GM23338 (cell line): ENCODE data around the gene ATP6V1F. TPM values are rescaled to one million over a fixed set of nuclear protein-coding genes. Genes with fewer than 3 reads are reported as not detected.

Experiments
- ATAC-seq: fragments of 200-7000 bp; cut with Tn5 transposase; 3 replicates; pipeline ENCODE4 v1.9.1; 2020
- DNase-seq: peaks from one replicate; pipeline ENCODE4 v3.0.0-alpha.2; 2015; ENCODE audit warnings: low spot score
- H2AFZ ChIP-seq: fragments of 200-600 bp; sonication (generic); 2 replicates; pipeline ENCODE4 v1.8.0; 2016; ENCODE audit warnings: antibody characterized with exemption, mild to moderate bottlenecking, moderate library complexity
- H3F3A ChIP-seq: fragments of 200-600 bp; sonication (generic); replicated peaks from 2 replicates; pipeline ENCODE4 v1.8.0; 2017; ENCODE audit warnings: antibody characterized with exemption, mixed run types, low read depth
- H3K27ac ChIP-seq: fragments of 200-600 bp; sonication (generic); 2 replicates; pipeline ENCODE4 v1.6.1; 2016; ENCODE audit warnings: low read depth
- H3K27me3 ChIP-seq: fragments of 200-600 bp; sonication (generic); 2 replicates; pipeline ENCODE4 v1.8.0; 2016; ENCODE audit warnings: mild to moderate bottlenecking, mixed run types, moderate library complexity; ENCODE audit not compliant: insufficient read depth
- H3K36me3 ChIP-seq: fragments of 200-600 bp; sonication (generic); 2 replicates; pipeline ENCODE4 v1.8.0; 2016; ENCODE audit warnings: mild to moderate bottlenecking; ENCODE audit not compliant: insufficient read depth
- H3K4me1 ChIP-seq: fragments of 200-600 bp; sonication (generic); 2 replicates; pipeline ENCODE4 v1.8.0; 2016; ENCODE audit warnings: mild to moderate bottlenecking, moderate library complexity; ENCODE audit not compliant: insufficient read depth
- H3K4me2 ChIP-seq: fragments of 200-600 bp; sonication (generic); 2 replicates; pipeline ENCODE4 v1.7.1; 2017; ENCODE audit warnings: mixed run types
- H3K4me3 ChIP-seq: fragments of 200-600 bp; sonication (generic); 2 replicates; pipeline ENCODE4 v1.6.1; 2016; ENCODE audit warnings: mixed run types
- H3K79me2 ChIP-seq: fragments of 200-600 bp; sonication (generic); replicated peaks from 2 replicates; pipeline ENCODE4 v1.8.0; 2017; ENCODE audit warnings: mild to moderate bottlenecking; ENCODE audit not compliant: insufficient read depth
- H3K9me2 ChIP-seq: fragments of 200-600 bp; sonication (generic); 2 replicates; pipeline ENCODE4 v1.8.0; 2017; ENCODE audit not compliant: insufficient read depth
- H4K20me1 ChIP-seq: fragments of 200-600 bp; sonication (generic); replicated peaks from 2 replicates; pipeline ENCODE4 v1.8.0; 2017; ENCODE audit warnings: mild to moderate bottlenecking; ENCODE audit not compliant: insufficient read depth
- H3K27ac Mint-ChIP-seq: 2 replicates; pipeline ENCODE4 v1.8.0; 2020; ENCODE audit warnings: inconsistent platforms, mild to moderate bottlenecking, moderate library complexity, mixed read lengths
- H3K27me3 Mint-ChIP-seq: 3 replicates; pipeline ENCODE4 v1.8.0; 2022; ENCODE audit warnings: low read depth, mild to moderate bottlenecking, moderate library complexity, mixed read lengths, inconsistent platforms; ENCODE audit not compliant: insufficient read depth, poor library complexity
- H3K36me3 Mint-ChIP-seq: 3 replicates; pipeline ENCODE4 v1.8.0; 2021; ENCODE audit warnings: low read depth, mild to moderate bottlenecking, inconsistent platforms, moderate library complexity, mixed read lengths
- H3K4me1 Mint-ChIP-seq: 3 replicates; pipeline ENCODE4 v1.8.0; 2020; ENCODE audit warnings: mild to moderate bottlenecking, inconsistent platforms, mixed read lengths
- H3K4me3 Mint-ChIP-seq: 3 replicates; pipeline ENCODE4 v1.8.0; 2021; ENCODE audit warnings: moderate library complexity, mild to moderate bottlenecking, inconsistent platforms, mixed read lengths
- H3K9me3 Mint-ChIP-seq: 3 replicates; pipeline ENCODE4 v1.8.0; 2020; ENCODE audit warnings: moderate library complexity, mild to moderate bottlenecking, inconsistent platforms, mixed read lengths
- CREB1 ChIP-seq: fragments of 250-450 bp; sonication (Bioruptor Pico); IDR thresholded peaks from 2 replicates; pipeline ENCODE4 v1.5.0; 2020; ENCODE audit warnings: low read depth, mild to moderate bottlenecking, moderate library complexity
- EZH2 ChIP-seq: fragments of 200-600 bp; sonication (generic); IDR thresholded peaks from one replicate; pipeline ENCODE4 v1.8.0; 2017; ENCODE audit warnings: antibody characterized with exemption, mild to moderate bottlenecking, low read depth; ENCODE audit not compliant: unreplicated experiment
- JUNB ChIP-seq: IDR thresholded peaks from one replicate; pipeline ENCODE4 v1.6.1; 2016; ENCODE audit warnings: antibody characterized with exemption; ENCODE audit not compliant: unreplicated experiment
- NANOG ChIP-seq: IDR thresholded peaks from 2 replicates; pipeline ENCODE4 v1.6.1; 2016; ENCODE audit warnings: antibody characterized with exemption, borderline replicate concordance
- POLR2AphosphoS5 ChIP-seq: IDR thresholded peaks from 2 replicates; pipeline ENCODE4 v1.6.1; 2016; ENCODE audit warnings: antibody characterized with exemption, low read depth
- STAT1 ChIP-seq: IDR thresholded peaks from one replicate; pipeline ENCODE4 v1.6.1; 2016; ENCODE audit warnings: antibody characterized with exemption; ENCODE audit not compliant: unreplicated experiment
- ZNF114 ChIP-seq: fragments of 250-450 bp; sonication (Bioruptor Pico); IDR thresholded peaks from 2 replicates; pipeline ENCODE4 v1.5.0; 2020; ENCODE audit warnings: mild to moderate bottlenecking, moderate library complexity
- ZNF331 ChIP-seq: fragments of 250-450 bp; sonication (Bioruptor Pico); IDR thresholded peaks from 2 replicates; pipeline ENCODE4 v1.5.0; 2020; ENCODE audit warnings: low read depth, mild to moderate bottlenecking, moderate library complexity
- polyA plus RNA-seq: library from polyadenylated mRNA; unstranded; fragments of >200 nt; fragmentation: Nextera tagmentation; extraction: Ambion mirVana; gene quantifications from 2 replicates; pipeline ENCODE4 v1.2.1, GENCODE V29; 2016
- total RNA-seq: library from RNA; depleted of rRNA; stranded (reverse); fragments of >200 nt; shearing (Covaris generic); gene quantifications from 2 replicates; pipeline ENCODE4 v1.2.3, GENCODE V29; 2014
- TF ChIP-seq, protein P1 (sequence below): IDR thresholded peaks from one replicate; pipeline ENCODE4 v1.6.1; 2018; ENCODE audit warnings: antibody characterized with exemption; ENCODE audit not compliant: unreplicated experiment
- TF ChIP-seq, protein P2 (sequence below), 2 experiments: fragments of 200-600 bp in 1 of 2; sonication (generic) in 1 of 2; conservative IDR thresholded peaks; 2 replicates each; pipeline versions ENCODE4 v1.5.1 to v1.6.1; 2016 to 2017; ENCODE audit warnings: antibody characterized with exemption in 2 of 2, low read depth in 2 of 2, mild to moderate bottlenecking in 2 of 2, moderate library complexity in 1 of 2

Gene ATP6V1F
- total and polyA plus RNA-seq, 2 experiments from 2014 or later: 66.5 to 271 TPM

DNA sequence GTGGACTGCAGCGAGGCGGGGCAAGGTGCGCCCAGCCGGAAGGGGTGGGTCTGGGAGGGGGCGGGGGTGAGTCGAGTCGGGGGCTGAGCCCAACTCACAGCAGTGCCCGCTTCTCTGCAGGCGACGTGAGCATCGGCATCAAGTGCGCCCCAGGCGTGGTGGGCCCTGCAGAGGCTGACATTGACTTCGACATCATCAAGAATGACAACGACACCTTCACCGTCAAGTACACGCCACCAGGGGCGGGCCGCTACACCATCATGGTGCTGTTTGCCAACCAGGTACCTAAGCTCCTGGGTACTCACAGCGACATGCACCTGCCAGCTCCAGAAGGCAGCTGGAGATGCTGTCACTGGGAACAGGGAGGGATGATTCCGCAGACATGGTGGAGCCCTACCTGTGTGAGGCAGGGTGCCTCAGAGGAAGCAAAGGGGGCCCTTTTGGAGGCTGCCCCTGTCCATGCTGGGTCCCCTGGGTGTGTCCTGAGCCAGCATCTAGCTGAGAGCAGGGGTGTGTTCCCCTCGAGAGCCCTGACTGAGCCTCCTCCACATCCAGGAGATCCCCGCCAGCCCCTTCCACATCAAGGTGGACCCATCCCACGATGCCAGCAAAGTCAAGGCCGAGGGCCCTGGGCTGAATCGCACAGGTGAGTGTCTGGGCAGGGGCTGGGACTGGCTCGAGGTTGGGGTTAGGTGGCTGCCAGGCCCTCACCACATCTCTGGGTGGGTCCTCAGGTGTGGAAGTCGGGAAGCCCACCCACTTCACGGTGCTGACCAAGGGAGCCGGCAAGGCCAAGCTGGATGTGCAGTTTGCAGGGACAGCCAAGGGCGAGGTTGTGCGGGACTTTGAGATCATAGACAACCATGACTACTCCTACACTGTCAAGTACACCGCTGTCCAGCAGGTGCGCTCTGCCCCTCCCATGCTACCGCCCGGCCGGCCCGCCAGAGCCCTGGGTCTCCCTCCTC lies 19.7 kb upstream of the ATP6V1F start (continued):
- TF ChIP-seq, protein P1, sequence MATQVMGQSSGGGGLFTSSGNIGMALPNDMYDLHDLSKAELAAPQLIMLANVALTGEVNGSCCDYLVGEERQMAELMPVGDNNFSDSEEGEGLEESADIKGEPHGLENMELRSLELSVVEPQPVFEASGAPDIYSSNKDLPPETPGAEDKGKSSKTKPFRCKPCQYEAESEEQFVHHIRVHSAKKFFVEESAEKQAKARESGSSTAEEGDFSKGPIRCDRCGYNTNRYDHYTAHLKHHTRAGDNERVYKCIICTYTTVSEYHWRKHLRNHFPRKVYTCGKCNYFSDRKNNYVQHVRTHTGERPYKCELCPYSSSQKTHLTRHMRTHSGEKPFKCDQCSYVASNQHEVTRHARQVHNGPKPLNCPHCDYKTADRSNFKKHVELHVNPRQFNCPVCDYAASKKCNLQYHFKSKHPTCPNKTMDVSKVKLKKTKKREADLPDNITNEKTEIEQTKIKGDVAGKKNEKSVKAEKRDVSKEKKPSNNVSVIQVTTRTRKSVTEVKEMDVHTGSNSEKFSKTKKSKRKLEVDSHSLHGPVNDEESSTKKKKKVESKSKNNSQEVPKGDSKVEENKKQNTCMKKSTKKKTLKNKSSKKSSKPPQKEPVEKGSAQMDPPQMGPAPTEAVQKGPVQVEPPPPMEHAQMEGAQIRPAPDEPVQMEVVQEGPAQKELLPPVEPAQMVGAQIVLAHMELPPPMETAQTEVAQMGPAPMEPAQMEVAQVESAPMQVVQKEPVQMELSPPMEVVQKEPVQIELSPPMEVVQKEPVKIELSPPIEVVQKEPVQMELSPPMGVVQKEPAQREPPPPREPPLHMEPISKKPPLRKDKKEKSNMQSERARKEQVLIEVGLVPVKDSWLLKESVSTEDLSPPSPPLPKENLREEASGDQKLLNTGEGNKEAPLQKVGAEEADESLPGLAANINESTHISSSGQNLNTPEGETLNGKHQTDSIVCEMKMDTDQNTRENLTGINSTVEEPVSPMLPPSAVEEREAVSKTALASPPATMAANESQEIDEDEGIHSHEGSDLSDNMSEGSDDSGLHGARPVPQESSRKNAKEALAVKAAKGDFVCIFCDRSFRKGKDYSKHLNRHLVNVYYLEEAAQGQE: no peak
- TF ChIP-seq STAT1 (no peak), ZNF114 (CRISPR knock-in tag) (no peak), CREB1 (CRISPR knock-in tag) (no peak), JUNB (no peak), ZNF331 (no peak), NANOG (no peak), POLR2AphosphoS5 (no peak)
- TF ChIP-seq, protein P2, sequence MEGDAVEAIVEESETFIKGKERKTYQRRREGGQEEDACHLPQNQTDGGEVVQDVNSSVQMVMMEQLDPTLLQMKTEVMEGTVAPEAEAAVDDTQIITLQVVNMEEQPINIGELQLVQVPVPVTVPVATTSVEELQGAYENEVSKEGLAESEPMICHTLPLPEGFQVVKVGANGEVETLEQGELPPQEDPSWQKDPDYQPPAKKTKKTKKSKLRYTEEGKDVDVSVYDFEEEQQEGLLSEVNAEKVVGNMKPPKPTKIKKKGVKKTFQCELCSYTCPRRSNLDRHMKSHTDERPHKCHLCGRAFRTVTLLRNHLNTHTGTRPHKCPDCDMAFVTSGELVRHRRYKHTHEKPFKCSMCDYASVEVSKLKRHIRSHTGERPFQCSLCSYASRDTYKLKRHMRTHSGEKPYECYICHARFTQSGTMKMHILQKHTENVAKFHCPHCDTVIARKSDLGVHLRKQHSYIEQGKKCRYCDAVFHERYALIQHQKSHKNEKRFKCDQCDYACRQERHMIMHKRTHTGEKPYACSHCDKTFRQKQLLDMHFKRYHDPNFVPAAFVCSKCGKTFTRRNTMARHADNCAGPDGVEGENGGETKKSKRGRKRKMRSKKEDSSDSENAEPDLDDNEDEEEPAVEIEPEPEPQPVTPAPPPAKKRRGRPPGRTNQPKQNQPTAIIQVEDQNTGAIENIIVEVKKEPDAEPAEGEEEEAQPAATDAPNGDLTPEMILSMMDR (conservative IDR thresholded peaks at IDR 0.05; ENCODE audit: low read depth in 2 of 2): no peak

DNA sequence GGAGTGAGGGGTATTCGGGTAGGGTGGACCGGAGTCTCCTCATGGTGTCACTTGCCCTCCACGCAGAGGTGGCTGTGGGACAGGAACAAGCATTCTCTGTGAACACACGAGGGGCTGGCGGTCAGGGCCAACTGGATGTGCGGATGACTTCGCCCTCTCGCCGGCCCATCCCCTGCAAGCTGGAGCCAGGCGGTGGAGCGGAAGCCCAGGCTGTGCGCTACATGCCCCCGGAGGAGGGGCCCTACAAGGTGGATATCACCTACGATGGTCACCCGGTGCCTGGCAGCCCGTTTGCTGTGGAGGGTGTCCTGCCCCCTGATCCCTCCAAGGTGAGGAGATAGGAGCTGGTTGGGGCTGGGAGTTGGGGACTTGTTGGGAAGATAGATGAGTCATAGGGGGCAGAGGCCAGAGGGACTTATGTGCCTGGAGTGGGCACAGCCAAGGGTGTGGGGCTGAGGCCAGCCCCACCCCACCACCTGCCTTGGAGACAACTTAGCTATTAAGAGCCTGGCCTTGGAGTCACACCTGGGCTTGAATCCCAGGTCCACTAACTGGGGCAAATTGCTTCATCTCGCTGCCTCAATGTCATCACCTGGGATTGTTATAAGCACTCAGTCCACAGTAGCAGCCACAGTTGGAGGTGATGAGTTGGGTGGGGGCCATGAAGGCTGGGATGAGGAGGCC lies 18.6 kb upstream of the ATP6V1F start:
- H3K36me3 Mint-ChIP-seq: no peaks in the 10 kb centered on the region; the same call in 2 of the 3 replicates
- Histone ChIP-seq H3K4me2 (no peak overlapping the region), H3K36me3 (no peaks in the 10 kb centered on the region), H3K27me3 (no peaks in the 10 kb centered on the region), H3K4me1 (peaks cover 3% of the 10 kb centered on the region; the same call in 1 of the 2 replicates), H4K20me1 (no peaks in the 10 kb centered on the region), H3K27ac (no peak overlapping the region), H2AFZ (no peak overlapping the region), H3K79me2 (no peaks in the 10 kb centered on the region), H3K4me3 (no peak overlapping the region), H3F3A (no peaks in the 10 kb centered on the region), H3K9me2 (no peaks in the 10 kb centered on the region)
- no peak for ATAC-seq
- H3K9me3 Mint-ChIP-seq: no peaks in the 10 kb centered on the region; the same call in 2 of the 3 replicates
- H3K4me1 Mint-ChIP-seq: peaks cover 6% of the 10 kb centered on the region
- no peak for DNase-seq
- no peak overlapping the region for H3K27ac Mint-ChIP-seq
- no peak overlapping the region for H3K4me3 Mint-ChIP-seq
- peaks cover 12% of the 10 kb centered on the region for H3K27me3 Mint-ChIP-seq
- TF ChIP-seq ZNF114 (CRISPR knock-in tag) (no peak), EZH2 (no peak), STAT1 (no peak)
- TF ChIP-seq, protein P1: no peak
